Measurements from ENCODE around the gene PROS1. TPM values are rescaled to one million over a fixed set of nuclear protein-coding genes. Genes with fewer than 3 reads are reported as not detected.

The PROS1 gene
- total and polyA plus RNA-seq, 7 donors, result 2.8 to 31.4 (median 19.9) TPM

- Histone ChIP-seq H3K27me3 (no peaks in the 10 kb centered on the region), H3K27ac (no peak overlapping the region), H3K4me3 (no peak overlapping the region), H3K9me3 (no peaks in the 10 kb centered on the region), H3K4me1 (peaks cover 0 to 7% (median 1%) of the 10 kb centered on the region in 4 donors), H3K36me3 (no peaks in the 10 kb centered on the region)
- DNase-seq, result no peak
- TF ChIP-seq POLR2AphosphoS5 (IDR thresholded peaks at IDR 0.05) (no peak), EP300 (IDR thresholded peaks at IDR 0.05) (no peak), CTCF (IDR thresholded peaks at IDR 0.05) (no peak), POLR2A (IDR thresholded peaks at IDR 0.05) (no peak)
- 95 to 96% methylated on average over 3 of the region's 3 CpGs for WGBS, 2 donors
- intact Hi-C loops (cut with DNase I), result no loop called here
Measured at GRCh38 chr3:93989241-93989640, 15.5 kb upstream of the PROS1 start.

DNA sequence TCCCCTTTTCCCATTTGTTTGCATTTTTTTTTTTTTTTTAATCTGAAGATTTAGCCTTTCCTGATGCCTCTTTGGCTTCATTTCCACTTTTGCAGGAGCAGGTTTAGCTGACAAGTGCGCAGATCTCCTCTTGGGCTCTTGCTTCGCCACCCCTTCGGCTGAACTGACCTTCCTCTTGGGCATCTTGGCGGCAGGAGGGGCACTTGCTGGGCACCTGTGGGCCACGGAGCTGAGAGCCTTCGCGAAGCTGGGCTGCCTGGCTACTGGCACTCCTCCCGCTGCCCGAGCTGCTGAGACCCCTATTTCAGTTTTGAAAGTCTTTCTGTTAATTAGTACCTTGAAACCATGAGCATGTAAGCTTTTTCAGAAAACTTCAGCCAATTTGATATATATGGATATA, 15.1 kb upstream of the PROS1 start:
- Histone ChIP-seq H3K27me3 (no peaks in the 10 kb centered on the region), H3K36me3 (no peaks in the 10 kb centered on the region), H3K27ac (no peak overlapping the region), H3K9me3 (no peaks in the 10 kb centered on the region), H3K4me3 (no peak overlapping the region), H3K4me1 (peaks cover 0 to 7% (median 1%) of the 10 kb centered on the region in 4 donors)
- no peak for DNase-seq
- TF ChIP-seq CTCF (IDR thresholded peaks at IDR 0.05) (no peak), POLR2AphosphoS5 (IDR thresholded peaks at IDR 0.05) (no peak), POLR2A (IDR thresholded peaks at IDR 0.05) (no peak), EP300 (IDR thresholded peaks at IDR 0.05) (no peak)
- intact Hi-C loops (cut with DNase I), result no loop called here
- WGBS, 2 donors, result 95% methylated on average over 9 of the region's 9 CpGs

DNA sequence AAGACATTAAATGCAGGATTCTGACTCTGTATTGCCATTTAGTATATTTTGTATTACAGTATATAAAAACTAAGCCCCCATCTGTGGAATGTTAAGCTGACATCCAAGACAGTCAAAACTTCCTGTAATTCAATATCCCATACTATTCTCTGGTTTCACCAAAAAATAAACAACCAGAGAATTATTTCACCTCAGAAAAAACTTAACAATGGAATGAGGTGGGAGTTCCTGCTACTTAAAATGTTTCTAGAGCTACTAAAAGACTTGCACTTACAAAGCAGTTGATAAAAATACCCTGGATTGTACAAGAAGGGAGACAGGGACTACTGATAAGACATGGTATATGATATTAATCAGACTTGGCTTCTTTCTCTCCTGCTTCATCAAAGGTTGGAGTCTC, 14.6 kb upstream of the PROS1 start:
- TF ChIP-seq EP300 (IDR thresholded peaks at IDR 0.05) (no peak), POLR2A (IDR thresholded peaks at IDR 0.05) (no peak), POLR2AphosphoS5 (IDR thresholded peaks at IDR 0.05) (no peak), CTCF (IDR thresholded peaks at IDR 0.05) (no peak)
- H3K27ac ChIP-seq, result no peak overlapping the region
- H3K36me3 ChIP-seq, result no peaks in the 10 kb centered on the region
- H3K4me3 ChIP-seq, result no peak overlapping the region
- H3K27me3 ChIP-seq, result no peaks in the 10 kb centered on the region
- DNase-seq, result no peak
- H3K9me3 ChIP-seq, result no peaks in the 10 kb centered on the region
- H3K4me1 ChIP-seq, result peaks cover 0 to 7% (median 1%) of the 10 kb centered on the region in 4 donors
- intact Hi-C loops (cut with DNase I), result no loop called here

- Histone ChIP-seq H3K4me3 (no peak overlapping the region), H3K36me3 (no peaks in the 10 kb centered on the region), H3K9me3 (no peaks in the 10 kb centered on the region), H3K4me1 (peaks cover 0 to 15% (median 11%) of the 10 kb centered on the region in 4 donors), H3K27ac (no peak overlapping the region), H3K27me3 (no peaks in the 10 kb centered on the region)
- intact Hi-C loops (cut with DNase I), result no loop called here
- 88 to 95% methylated on average over 5 of the region's 5 CpGs for WGBS, 2 donors
- TF ChIP-seq POLR2AphosphoS5 (IDR thresholded peaks at IDR 0.05) (no peak), CTCF (IDR thresholded peaks at IDR 0.05) (no peak), POLR2A (IDR thresholded peaks at IDR 0.05) (no peak), EP300 (IDR thresholded peaks at IDR 0.05) (no peak)
- DNase-seq, result no peak
Measured at GRCh38 chr3:93984618-93985017, 10.9 kb upstream of the PROS1 start.

- intact Hi-C loops (cut with DNase I), result no loop called here
- Histone ChIP-seq H3K27me3 (no peaks in the 10 kb centered on the region), H3K4me3 (no peak overlapping the region), H3K4me1 (peaks cover 0 to 14% (median 9%) of the 10 kb centered on the region in 4 donors), H3K9me3 (no peaks in the 10 kb centered on the region), H3K36me3 (no peaks in the 10 kb centered on the region), H3K27ac (no peak overlapping the region)
- no peak for DNase-seq
- no peak for TF ChIP-seq POLR2A (IDR thresholded peaks at IDR 0.05)
- no peak for TF ChIP-seq CTCF (IDR thresholded peaks at IDR 0.05)
- no peak for TF ChIP-seq EP300 (IDR thresholded peaks at IDR 0.05)
- no peak for TF ChIP-seq POLR2AphosphoS5 (IDR thresholded peaks at IDR 0.05)
- 92 to 94% methylated on average over 3 of the region's 3 CpGs for WGBS, 2 donors
Measured at GRCh38 chr3:93983408-93983807, 9.7 kb upstream of the PROS1 start.
